ENCODE results near the gene GPR107.
A peak's percentile ranks its signal among the peaks of the same experiment; 100 is the strongest.
"Not testable (repeated sequence)": the region's sequence is repeated elsewhere in the genome, so short reads cannot be mapped to it uniquely, and the experiment has no call there.

Gene GPR107

DNA sequence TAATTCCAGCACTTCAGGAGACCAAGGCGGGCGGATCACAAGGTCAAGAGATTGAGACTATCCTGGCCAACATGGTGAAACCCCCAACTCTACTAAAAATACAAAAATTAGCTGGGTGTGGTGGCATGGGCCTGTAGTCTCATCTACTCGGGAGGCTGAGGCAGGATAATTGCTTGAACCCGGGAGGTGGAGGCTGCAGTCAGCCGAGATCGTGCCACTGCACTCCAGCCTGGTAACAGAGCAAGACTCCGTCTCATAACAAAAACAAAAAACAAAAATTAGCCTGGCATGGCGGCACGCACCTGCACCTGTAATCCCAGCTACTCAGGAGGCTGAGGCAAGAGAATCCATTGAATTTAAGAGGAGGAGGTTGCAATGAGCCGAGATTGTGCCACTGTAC is 44.2 kb upstream of the GPR107 start:
- H2AFZ ChIP-seq (ENCODE audit: insufficient read depth, low read length, poor library complexity); H4K12ac ChIP-seq (ENCODE audit: low read depth, low read length); H3K79me1 ChIP-seq (ENCODE audit: low read length); H3K4me3 ChIP-seq (ENCODE audit: low read depth, low read length); H2AK5ac ChIP-seq (ENCODE audit: low read length); H3K4me1 ChIP-seq (ENCODE audit: control insufficient read depth in 1 of 2, insufficient read depth in 2 of 2, low read length in 2 of 2); H3K9ac ChIP-seq (ENCODE audit: low read length); H2BK5ac ChIP-seq (ENCODE audit: low read depth, low read length, poor library complexity); H3K27me3 ChIP-seq (ENCODE audit: insufficient read depth, low read length); H3K18ac ChIP-seq (ENCODE audit: low read length); H2BK12ac ChIP-seq (ENCODE audit: low read length); H3K23ac ChIP-seq (ENCODE audit: low read length); DNase-seq; H3K14ac ChIP-seq (ENCODE audit: low read length); H3K27ac ChIP-seq (ENCODE audit: low read depth, low read length); H4K91ac ChIP-seq (ENCODE audit: low read depth, low read length); H4K8ac ChIP-seq (ENCODE audit: low read depth, low read length); H3K36me3 ChIP-seq (ENCODE audit: control insufficient read depth in 1 of 2, insufficient read depth in 2 of 2, low read length in 2 of 2); H3K4me2 ChIP-seq (ENCODE audit: low read length); H3K79me2 ChIP-seq (ENCODE audit: control insufficient read depth, insufficient read depth, low read length, poor library complexity); H2BK120ac ChIP-seq (ENCODE audit: insufficient read depth, low read length, poor library complexity); H3K9me3 ChIP-seq (ENCODE audit: insufficient read depth, low read depth, low read length); H3K4ac ChIP-seq (ENCODE audit: low read depth, low read length): not testable (repeated sequence)
- no CpG with 5 or more reads among the region's 10 CpGs for WGBS (ENCODE audit: extremely low coverage, insufficient coverage, insufficient read length)

DNA sequence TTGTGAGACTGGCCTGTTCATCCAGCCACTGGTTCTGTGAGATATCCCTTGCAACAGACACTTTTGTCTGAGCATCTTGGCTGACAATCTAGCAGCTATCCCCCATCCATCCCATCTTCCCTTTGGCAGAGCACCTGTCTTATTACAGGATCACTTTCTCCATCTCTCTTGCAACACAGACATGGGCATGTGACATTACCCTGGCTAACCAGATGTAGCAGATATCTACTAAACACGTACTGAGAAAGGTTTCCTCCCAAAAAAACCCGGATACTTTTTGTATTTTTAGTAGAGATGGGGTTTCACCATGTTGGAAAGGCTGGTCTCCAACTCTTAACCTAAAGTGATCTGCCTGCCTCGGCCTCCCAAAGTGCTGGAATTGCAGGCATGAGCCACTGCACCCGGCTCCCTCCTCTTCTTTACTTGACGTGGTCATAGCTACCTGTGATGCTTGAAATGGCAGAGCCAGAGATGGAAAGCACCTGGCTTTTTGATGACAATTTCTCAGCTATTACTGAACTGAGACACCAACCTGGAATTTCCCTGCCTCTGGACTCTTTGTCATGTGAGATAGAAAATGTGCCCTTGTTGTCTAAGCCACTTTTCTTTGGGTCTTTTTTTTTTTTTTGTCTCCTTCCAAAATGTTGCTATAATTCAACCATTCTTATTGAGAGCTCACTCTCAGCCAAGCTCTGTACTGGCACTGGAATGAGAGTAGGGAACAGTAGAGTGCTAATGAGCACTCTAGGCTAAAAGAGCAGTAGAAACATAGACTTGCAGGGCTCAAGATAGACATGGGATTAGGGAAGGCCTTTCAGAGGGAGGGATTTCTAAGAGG is 43.3 kb upstream of the GPR107 start:
- Histone ChIP-seq H2BK5ac (ENCODE audit: low read depth, low read length, poor library complexity) (no peak overlapping the region), H4K8ac (ENCODE audit: low read depth, low read length) (no peak overlapping the region), H2BK120ac (ENCODE audit: insufficient read depth, low read length, poor library complexity) (no peak overlapping the region), H3K27me3 (ENCODE audit: insufficient read depth, low read length) (no peaks in the 10 kb centered on the region), H3K9ac (ENCODE audit: low read length) (peak overlapping the region; percentile 38), H3K4ac (ENCODE audit: low read depth, low read length) (no peak overlapping the region), H3K9me3 (ENCODE audit: insufficient read depth, low read depth, low read length) (no peaks in the 10 kb centered on the region), H3K79me1 (ENCODE audit: low read length) (no peaks in the 10 kb centered on the region), H2AFZ (ENCODE audit: insufficient read depth, low read length, poor library complexity) (no peak overlapping the region), H3K4me2 (ENCODE audit: low read length) (no peak overlapping the region), H3K18ac (ENCODE audit: low read length) (no peak overlapping the region), H3K27ac (ENCODE audit: low read depth, low read length) (no peak overlapping the region), H3K4me3 (ENCODE audit: low read depth, low read length) (no peak overlapping the region), H2BK12ac (ENCODE audit: low read length) (no peak overlapping the region), H3K36me3 (ENCODE audit: control insufficient read depth in 1 of 2, insufficient read depth in 2 of 2, low read length in 2 of 2) (no peaks in the 10 kb centered on the region), H3K14ac (ENCODE audit: low read length) (no peak overlapping the region), H2AK5ac (ENCODE audit: low read length) (no peak overlapping the region), H3K4me1 (ENCODE audit: control insufficient read depth in 1 of 2, insufficient read depth in 2 of 2, low read length in 2 of 2) (no peaks in the 10 kb centered on the region), H3K23ac (ENCODE audit: low read length) (no peak overlapping the region), H3K79me2 (ENCODE audit: control insufficient read depth, insufficient read depth, low read length, poor library complexity) (no peaks in the 10 kb centered on the region), H4K91ac (ENCODE audit: low read depth, low read length) (no peak overlapping the region), H4K12ac (ENCODE audit: low read depth, low read length) (no peak overlapping the region)
- DNase-seq = peak; percentile 88 to 96
- no CpG with 5 or more reads among the region's 5 CpGs for WGBS (ENCODE audit: extremely low coverage, insufficient coverage, insufficient read length)

DNA sequence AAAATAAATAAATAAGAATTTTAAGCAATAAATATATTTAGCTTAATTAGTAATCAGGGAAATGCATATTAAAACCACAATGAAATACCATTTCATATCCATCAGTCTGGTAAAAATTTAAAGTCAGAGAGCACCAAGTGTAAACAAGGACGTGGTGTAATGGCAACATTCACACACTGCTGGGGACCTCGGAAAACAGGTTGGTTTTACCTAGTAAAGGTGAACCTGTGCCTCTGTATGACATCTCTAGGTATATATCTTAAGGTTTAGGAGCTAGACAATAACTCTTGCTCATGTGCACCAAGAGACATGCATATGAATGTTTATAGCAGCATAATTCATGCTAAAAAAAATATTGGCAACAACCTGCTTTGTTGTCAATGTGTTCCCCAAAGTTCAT is 40.4 kb upstream of the GPR107 start:
- Histone ChIP-seq H3K79me2 (ENCODE audit: control insufficient read depth, insufficient read depth, low read length, poor library complexity) (no peaks in the 10 kb centered on the region), H3K9me3 (ENCODE audit: insufficient read depth, low read depth, low read length) (no peaks in the 10 kb centered on the region), H3K4me1 (ENCODE audit: control insufficient read depth in 1 of 2, insufficient read depth in 2 of 2, low read length in 2 of 2) (no peaks in the 10 kb centered on the region), H2BK12ac (ENCODE audit: low read length) (no peak overlapping the region), H3K23ac (ENCODE audit: low read length) (no peak overlapping the region), H4K8ac (ENCODE audit: low read depth, low read length) (no peak overlapping the region), H3K4me2 (ENCODE audit: low read length) (no peak overlapping the region), H2BK120ac (ENCODE audit: insufficient read depth, low read length, poor library complexity) (no peak overlapping the region), H2AFZ (ENCODE audit: insufficient read depth, low read length, poor library complexity) (no peak overlapping the region), H3K36me3 (ENCODE audit: control insufficient read depth in 1 of 2, insufficient read depth in 2 of 2, low read length in 2 of 2) (no peaks in the 10 kb centered on the region), H3K27ac (ENCODE audit: low read depth, low read length) (no peak overlapping the region), H3K14ac (ENCODE audit: low read length) (no peak overlapping the region), H2BK5ac (ENCODE audit: low read depth, low read length, poor library complexity) (no peak overlapping the region), H3K27me3 (ENCODE audit: insufficient read depth, low read length) (no peaks in the 10 kb centered on the region), H3K4me3 (ENCODE audit: low read depth, low read length) (no peak overlapping the region), H3K4ac (ENCODE audit: low read depth, low read length) (no peak overlapping the region), H3K79me1 (ENCODE audit: low read length) (no peaks in the 10 kb centered on the region), H2AK5ac (ENCODE audit: low read length) (no peak overlapping the region), H3K18ac (ENCODE audit: low read length) (no peak overlapping the region), H4K91ac (ENCODE audit: low read depth, low read length) (no peak overlapping the region), H4K12ac (ENCODE audit: low read depth, low read length) (no peak overlapping the region), H3K9ac (ENCODE audit: low read length) (no peak overlapping the region)
- WGBS (ENCODE audit: extremely low coverage, insufficient coverage, insufficient read length) = no CpG with 5 or more reads among the region's 2 CpGs
- no peak for DNase-seq

DNA sequence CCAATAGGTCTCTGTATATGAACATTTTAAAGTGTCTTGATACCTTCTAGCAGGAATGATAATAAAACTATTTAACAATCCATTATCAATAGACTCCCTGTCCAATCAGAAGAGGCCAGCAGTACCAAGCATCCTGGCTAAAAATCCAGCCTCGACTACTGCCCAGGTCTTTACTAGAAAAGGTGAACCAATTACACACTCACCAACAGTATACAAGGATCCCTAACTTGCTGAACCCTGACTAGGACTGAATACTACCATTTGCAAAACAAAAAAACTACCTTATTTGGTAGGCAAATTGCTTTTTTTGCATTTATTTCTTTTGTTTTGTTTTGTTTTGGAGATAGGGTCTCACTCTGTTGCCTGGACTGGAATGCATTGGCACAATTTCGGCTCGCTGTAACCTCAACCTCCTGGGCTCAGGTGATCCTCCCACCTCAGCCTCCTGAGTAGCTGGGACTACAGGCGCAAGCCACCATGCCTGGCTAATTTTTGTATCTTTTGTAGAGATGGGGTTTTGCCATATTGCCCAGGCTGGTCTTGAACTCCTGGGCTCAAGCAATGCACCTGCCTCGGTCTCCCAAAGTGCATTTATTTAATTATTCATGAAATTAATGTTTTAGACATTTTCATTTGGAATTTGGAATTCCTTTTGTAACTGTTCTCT is 38.2 kb upstream of the GPR107 start:
- Histone ChIP-seq H3K4me1 (ENCODE audit: control insufficient read depth in 1 of 2, insufficient read depth in 2 of 2, low read length in 2 of 2) (no peaks in the 10 kb centered on the region), H3K79me2 (ENCODE audit: control insufficient read depth, insufficient read depth, low read length, poor library complexity) (no peaks in the 10 kb centered on the region), H3K27ac (ENCODE audit: low read depth, low read length) (no peak overlapping the region), H2AFZ (ENCODE audit: insufficient read depth, low read length, poor library complexity) (no peak overlapping the region), H3K79me1 (ENCODE audit: low read length) (no peaks in the 10 kb centered on the region), H2BK12ac (ENCODE audit: low read length) (no peak overlapping the region), H4K12ac (ENCODE audit: low read depth, low read length) (no peak overlapping the region), H3K18ac (ENCODE audit: low read length) (no peak overlapping the region), H2BK5ac (ENCODE audit: low read depth, low read length, poor library complexity) (no peak overlapping the region), H3K9ac (ENCODE audit: low read length) (no peak overlapping the region), H2AK5ac (ENCODE audit: low read length) (no peak overlapping the region), H2BK120ac (ENCODE audit: insufficient read depth, low read length, poor library complexity) (no peak overlapping the region), H3K23ac (ENCODE audit: low read length) (no peak overlapping the region), H3K36me3 (ENCODE audit: control insufficient read depth in 1 of 2, insufficient read depth in 2 of 2, low read length in 2 of 2) (peaks cover 0 to 3% of the 10 kb centered on the region in 2 experiments), H3K9me3 (ENCODE audit: insufficient read depth, low read depth, low read length) (no peaks in the 10 kb centered on the region), H3K4ac (ENCODE audit: low read depth, low read length) (no peak overlapping the region), H3K4me3 (ENCODE audit: low read depth, low read length) (no peak overlapping the region), H4K8ac (ENCODE audit: low read depth, low read length) (no peak overlapping the region), H3K14ac (ENCODE audit: low read length) (no peak overlapping the region), H3K4me2 (ENCODE audit: low read length) (no peak overlapping the region), H4K91ac (ENCODE audit: low read depth, low read length) (no peak overlapping the region), H3K27me3 (ENCODE audit: insufficient read depth, low read length) (no peaks in the 10 kb centered on the region)
- WGBS (ENCODE audit: extremely low coverage, insufficient coverage, insufficient read length) = no CpG with 5 or more reads among the region's 5 CpGs
- no peak for DNase-seq

Data from trophoblast cell (in vitro differentiated cells and primary cell).